GM21528 (cell line): ENCODE data around the gene JDP2.

Experiments
- ATAC-seq: cut with Tn5 transposase; IDR thresholded peaks from one replicate; pipeline ENCODE4 v1.9.1; 2021; ENCODE audit warnings: mild to moderate bottlenecking, moderate library complexity; ENCODE audit not compliant: unreplicated experiment, low FRiP score

Gene JDP2

DNA sequence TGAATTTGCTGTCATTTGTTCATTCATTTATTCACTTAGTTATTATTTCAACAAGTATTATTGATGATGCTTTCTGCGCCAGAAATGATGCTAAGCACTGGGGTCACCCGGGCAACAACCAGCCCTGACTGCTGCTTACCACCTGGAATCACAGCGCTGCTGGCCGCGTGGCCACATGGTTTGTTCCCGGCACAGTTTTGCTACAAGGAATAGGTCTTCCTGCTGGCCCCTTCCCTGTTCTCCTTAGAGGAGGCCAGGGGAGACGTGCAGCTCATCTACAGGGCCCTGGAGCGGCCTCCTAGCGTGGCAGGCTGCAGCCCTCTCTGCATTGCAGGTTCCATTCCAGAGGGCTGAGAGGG lies 7.0 kb downstream of the JDP2 start:
- ATAC-seq: no peak

DNA sequence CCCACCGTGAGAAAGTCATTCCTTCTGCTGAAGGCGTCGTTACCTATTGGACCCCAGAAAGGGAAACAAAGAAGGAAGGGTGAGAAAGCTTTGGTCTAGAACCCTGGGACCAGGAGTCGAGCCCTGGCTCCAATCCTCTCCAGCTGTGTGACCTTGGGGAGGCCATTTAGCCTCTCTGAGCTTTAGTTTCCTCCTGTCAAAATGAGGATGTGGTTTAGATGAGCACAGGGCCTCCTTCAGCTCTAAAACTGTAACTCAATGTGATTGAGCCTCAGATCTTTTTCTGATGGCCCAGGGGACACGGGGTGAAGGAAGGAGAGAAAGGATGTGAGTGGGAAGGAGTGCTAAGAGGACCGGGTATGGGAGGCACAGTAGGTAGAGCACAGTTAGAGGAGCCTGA lies 7.7 kb downstream of the JDP2 start:
- ATAC-seq: no peak

DNA sequence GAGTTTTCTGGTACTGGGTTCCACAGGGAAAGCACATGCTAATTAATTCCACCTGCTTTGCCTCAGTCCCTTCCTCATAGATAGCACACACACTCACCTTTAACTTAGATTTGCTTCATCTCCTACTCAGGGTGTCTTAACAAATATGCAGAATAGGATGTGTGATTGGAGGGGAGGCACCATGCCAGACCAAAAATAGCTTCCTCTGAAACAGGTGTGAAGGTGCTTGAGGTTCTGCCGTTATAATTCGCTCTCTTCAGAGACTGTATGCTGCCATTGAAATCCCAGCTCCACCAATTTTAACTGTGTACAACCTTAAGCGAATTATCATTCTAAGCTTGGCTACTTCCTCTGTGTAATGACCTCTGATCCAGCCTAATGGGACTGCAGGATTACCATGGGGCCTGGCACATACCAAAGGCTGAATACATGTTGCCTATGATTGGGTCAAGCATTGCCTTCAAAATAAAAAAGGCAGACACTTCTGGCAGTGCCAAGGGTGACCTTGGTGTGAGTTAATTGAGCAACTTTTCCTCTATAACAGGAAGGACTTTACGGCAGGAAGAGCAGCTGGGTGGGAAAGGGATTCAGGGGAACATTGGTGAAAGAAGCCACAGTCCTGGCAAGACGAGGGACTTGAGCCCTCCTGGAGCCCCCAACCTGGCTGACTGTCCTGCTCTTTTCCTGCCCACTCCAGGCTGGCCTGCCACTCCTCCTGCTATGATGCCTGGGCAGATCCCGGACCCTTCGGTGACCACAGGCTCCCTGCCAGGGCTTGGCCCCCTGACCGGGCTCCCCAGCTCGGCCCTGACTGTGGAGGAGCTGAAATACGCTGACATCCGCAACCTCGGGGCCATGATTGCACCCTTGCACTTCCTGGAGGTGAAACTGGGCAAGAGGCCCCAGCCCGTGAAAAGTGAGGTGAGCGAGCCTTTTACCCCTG lies 9.7 kb downstream of the JDP2 start:
- ATAC-seq: no peak

DNA sequence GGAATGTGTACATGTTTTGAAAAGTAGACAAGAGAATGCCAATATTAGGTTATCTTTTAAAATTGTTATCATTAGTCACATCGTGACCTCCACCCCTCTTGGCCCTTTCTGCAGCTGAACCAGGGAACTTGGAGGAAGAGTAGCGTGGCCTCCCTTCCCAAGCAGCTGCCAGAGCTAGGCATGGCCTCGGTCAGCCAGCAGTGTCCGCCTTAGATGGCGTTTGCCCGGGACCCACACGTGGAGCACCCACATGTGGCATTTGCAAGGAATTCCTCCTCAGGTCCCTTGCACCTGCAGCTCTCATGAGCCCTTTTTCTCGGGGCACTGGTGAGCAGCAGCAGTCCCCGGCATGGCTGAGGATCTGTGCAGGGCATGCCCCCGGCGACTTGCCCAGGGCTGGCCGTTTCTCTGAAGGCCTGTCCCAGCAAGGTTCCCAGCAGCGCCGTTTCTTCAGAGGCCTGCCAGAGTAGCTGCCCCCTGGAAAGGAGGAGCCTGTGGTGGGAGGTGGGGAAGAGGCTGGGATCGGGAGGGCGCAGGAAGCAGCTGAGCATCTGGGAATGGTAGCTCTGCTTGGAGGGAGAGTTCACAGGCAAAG lies 10.8 kb downstream of the JDP2 start:
- ATAC-seq: no peak

DNA sequence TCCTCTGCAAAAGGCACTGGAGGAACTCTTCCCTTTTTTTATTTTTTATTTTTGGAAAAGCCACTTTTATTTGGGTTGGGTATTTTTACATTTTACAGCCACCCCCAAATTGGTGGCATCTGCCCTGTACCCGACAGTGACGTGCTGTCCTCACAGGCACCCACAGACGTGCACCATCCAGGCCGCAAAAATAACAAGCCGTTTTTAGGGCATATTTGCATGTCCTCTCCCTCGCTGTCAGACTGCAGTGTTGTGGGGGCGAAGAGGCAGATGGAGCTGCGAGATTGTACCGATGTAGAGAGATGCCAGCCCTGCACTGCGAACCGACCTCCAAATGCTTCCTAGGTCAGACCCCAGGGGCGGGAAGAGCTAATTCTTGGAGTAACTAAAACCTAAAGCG lies 12.2 kb downstream of the JDP2 start:
- ATAC-seq: no peak

DNA sequence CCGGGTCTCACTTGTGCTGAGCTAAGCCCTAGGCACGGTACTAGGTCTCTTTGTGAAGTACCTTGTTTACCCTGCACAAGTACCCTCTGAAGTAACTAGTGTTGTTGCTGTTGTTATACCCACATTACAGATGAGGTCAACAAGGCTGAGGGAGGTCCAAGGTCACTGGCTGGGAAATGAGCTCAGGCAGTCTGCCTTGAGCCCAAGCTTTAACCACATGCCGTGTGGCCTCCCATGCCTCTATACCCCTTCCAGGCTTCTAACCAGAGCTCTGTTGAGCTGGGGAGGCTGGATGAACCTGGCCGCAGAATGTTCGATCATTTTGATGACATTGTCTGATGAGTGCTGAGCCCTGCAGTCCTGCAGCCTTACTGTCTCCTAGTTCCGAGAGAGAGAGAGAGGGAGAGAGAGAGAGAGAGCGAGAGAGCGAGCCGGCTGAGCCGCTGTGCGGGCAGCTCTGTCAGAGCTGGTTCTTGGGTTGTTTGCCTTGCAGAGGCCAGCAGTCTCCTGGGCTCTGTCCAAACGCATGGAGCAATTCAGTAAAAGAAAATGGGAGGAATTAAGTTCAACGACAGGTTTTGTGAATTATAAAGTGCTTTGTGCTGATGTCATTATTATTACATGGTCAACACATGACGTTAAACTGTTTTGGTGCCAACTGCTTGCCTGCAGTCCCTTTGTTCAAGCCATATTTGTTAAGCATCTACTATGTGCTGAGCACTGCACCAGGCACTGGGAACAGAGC lies 13.1 kb downstream of the JDP2 start:
- no peak for ATAC-seq

DNA sequence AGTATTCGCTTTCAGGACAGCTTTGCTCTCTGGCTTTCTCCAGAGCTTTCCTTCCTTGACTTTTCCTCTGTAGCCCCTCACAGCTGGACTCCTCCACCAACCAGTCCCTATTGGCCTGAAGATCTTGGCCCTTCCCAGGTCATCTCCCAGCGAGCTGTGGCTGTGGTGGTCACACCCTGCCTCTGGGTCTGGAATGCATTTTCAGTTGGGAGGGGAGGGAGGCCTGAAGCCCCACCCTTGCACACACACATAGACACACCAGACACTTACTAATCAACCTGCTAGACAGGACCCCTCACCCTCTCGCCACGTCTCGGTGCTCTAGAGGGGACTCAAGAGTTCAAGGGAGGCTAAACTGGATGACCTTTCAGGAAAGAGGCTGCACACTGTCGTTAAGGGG lies 13.9 kb downstream of the JDP2 start:
- no peak for ATAC-seq

DNA sequence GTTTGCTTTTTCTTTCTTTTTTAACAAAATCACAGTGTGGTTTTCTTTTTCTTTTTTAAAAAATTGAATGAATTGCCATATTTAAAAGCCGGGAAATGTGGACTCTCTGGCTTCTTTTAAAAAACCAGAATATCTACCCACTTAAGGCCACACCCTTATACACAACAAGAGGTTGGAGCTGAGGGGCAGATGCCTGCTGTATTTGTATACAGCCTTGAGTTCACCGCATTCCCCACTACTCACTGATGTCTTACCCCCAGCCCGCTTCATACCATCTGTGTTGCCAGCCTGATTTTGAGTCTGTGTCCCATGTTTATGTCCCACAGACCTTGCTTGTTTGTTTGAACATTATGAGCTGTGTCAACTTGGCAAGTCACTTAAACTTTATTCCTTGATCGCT lies 14.3 kb downstream of the JDP2 start:
- ATAC-seq: no peak

DNA sequence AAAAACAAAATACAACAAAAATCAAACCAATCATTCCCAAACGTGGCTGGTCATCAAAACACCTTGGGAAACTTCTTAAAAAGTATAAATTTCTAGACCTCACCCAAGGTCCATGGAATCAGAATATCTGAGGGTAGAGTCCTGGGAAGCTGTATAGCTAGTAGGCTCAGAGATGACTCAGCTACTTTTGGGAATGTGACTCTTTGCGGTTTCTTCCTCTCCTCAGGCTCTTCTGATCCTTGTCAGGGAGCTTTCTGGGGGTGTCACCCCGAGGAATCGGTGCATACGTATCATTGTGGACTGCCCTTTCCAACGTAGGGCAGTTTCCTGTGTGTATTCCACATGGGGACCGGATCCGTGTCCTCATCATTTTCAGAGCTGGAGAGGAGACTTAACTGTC lies 14.8 kb downstream of the JDP2 start:
- ATAC-seq: no peak

DNA sequence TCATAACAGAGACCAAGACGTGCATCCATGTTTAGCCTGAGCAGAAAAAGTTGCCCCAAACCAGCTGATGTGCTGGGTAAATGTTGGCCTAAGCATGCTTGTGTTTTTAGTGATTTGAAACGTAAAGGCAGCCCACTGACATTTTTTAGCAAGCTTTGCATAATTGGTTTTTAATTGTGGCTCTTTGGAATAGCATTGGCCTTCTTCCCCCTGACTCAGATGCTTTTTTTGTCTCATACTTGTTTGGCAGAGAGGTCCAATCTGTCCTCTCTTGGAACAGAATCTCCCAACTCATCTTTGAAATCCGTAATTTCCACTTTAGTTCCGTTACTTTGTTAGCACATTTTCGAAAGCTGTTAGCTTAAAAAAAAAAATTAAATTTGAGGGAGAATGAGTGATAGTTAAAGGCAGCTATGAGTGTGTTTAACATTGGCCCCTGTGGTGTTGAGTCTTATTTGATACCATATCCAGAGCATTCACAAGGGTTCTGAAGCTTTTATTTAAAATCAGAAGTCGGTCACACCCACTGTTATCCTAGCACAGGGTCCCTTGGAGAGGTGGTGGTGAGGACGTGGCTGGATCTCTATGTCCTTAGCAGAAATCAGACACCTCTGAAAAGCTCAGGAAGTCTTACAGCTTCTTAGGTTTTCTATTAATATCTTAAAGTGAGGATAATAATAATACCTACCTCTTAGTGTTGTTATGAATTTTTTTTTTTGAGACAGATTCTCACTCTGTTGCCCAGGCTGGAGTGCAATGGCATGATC lies 15.6 kb downstream of the JDP2 start:
- no peak for ATAC-seq

DNA sequence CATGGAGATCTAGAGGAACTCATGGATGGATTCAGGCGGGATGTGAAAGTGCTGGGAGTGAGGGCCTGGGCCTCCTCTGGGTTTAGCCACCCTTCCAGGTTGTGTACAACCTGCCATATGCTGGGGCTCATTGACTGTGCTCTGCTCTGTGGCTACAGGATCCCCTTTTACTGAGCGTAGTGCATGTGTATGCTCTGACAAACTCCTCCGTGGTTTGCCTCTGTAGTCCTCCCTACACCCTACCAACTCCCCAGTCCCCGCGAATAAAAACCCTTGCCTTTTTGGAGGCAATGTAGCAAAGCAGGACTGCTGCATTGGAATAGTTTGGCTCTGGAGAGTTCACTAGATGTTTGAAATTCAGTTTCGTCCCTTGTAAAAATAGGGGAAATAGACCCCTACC lies 17.4 kb downstream of the JDP2 start:
- no peak for ATAC-seq

DNA sequence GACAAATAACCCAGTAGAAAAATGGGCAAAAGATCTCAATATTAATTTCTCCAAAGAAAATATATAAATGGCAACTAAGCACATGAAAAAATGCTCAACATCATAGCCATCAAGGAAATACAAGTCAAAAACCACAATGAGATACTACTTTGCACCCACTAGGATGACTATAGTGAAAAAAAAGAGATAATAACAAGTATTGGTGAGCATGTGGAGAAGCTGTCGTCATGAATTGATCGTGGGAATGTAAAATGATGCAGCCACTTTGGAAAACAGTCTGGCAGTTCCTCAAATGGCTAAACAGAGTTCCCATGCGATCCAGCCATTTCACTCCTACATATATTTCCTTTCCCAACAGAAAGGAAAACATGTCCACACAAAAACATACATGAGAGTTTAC lies 18.1 kb downstream of the JDP2 start:
- no peak for ATAC-seq

DNA sequence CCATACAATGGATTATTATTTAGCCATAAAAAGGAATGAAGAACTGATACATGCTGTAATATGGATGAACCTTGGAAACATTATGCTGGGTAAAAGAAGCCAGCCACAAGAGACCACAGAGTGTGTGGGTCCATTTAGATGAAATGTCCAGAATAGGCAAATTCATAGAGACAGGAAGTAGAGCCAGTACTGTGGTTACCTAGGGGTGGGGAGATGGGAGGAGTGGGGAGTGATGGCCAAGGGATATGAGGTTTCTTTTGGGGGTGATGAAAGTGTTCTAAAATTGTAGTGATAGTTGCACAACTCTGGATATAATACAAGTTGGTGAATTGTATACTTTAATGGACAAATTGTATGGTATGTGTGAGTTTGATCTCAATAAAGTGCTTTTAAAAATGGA lies 18.6 kb downstream of the JDP2 start:
- ATAC-seq: no peak

DNA sequence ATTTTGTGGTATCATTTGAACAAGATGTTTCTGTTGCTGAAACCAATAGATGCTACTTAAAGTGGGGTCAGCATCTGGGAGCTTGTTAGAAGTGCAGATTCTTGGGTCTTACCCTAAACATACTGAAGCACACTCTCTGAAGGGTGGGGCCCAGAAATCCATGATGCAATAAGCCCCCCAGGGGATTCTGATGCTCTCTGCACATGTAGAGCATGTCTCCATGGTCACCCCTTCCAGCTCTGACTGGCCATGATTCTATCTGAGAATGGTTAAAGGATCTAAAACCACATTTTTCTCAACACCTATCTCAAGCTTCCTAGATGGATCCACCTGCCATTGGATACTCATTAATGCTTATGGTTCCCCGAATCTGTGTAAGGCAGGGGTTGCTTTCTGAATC lies 20.4 kb downstream of the JDP2 start:
- no peak for ATAC-seq

DNA sequence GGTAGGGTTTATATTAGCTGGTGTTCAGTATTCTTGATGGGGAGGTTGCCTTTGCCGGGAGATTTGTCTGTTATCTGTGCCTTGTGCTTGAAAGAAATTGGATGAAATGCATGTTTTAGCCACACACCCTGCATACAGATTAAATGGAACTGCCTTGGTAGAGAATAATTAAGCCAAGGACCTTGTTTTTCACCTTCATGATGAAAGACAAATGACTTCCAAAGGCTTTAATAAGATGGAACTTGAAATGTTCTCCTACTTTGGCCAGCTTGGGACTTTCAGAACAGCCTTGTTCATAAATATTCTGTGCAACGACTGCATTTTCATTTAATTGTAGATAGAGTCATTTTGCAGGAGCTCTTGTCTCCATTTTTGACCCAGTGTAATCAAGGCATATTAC lies 21.2 kb downstream of the JDP2 start:
- no peak for ATAC-seq

DNA sequence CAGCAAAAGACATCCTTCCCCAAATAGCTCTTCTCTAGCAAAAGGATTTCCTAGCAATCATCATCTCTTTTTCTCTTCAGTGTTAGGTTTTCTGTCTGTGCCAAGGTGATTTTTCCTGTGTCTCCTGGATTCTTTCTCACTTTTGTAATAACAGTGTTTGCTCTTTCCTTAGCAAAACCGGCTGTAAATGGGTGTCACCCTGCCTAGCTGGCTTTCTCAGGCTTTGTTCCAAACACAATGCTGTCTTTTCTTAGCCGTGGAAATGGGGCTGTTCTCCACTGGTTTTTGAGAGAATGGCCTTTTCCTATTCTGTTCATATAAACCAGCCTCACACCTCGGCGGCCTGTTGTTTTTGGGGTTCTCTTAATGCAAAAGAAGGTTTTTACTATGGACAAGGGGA lies 21.9 kb downstream of the JDP2 start:
- ATAC-seq: no peak

DNA sequence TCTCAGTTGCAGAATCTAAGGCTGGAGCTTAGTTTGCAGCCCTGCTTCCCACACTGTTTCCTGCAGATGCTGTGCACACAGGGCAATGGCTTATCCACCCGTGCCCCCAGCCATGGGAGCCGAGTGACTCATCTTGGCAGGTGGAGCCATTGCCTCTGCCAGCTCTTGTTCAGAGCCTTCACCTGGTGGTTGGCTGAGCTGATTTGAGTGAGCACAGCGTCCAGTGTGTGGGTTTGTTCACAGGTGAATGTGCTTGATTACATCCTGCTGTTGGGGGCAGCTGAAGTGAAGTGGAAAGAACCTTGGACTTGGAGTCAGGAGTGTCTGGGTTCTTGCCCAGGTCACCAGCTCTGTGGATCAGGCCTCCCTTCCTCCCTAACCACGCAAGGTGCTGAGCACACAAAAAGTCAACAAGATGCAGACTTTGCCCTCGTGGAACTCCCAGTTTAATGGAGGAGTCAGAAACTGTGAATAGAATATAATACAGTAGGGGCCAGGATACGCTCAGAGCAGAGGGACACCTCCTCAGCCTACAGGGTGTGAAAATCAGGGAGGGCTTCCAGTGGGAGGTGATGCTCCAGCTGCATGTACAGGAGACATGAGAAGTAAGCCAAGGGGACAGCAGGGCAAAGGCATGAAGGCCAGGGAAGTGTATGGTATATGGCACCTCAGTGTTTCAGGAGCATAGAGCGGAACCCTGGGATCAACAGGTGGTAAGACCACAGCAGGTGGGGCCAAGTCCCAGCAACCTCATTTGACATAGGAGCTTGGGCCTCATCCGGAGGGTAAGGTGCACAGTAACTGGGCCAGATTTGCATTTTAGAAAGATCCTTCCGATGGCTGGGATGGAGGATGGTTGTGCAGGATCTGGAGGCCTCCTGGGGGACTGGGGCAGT lies 22.8 kb downstream of the JDP2 start:
- no peak for ATAC-seq

DNA sequence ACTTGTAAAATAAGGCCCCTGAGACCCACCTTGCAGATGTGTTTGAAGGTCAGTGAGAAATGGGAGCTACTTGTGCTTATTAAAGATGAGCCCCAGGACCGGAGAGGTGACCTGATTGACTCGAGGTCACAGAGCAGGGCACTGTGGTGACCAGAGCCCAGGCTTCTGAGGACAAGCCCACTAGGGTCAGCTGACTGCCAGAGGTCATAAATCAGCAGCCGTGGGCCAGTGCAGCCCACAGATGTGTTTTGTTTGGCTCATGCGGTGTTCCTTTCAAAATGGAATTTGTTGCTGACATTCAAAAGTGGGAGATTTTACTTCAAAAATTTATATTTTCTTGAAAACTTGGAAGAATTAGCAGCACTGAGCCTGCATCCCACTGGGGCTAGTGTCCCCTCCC lies 24.5 kb downstream of the JDP2 start:
- no peak for ATAC-seq

DNA sequence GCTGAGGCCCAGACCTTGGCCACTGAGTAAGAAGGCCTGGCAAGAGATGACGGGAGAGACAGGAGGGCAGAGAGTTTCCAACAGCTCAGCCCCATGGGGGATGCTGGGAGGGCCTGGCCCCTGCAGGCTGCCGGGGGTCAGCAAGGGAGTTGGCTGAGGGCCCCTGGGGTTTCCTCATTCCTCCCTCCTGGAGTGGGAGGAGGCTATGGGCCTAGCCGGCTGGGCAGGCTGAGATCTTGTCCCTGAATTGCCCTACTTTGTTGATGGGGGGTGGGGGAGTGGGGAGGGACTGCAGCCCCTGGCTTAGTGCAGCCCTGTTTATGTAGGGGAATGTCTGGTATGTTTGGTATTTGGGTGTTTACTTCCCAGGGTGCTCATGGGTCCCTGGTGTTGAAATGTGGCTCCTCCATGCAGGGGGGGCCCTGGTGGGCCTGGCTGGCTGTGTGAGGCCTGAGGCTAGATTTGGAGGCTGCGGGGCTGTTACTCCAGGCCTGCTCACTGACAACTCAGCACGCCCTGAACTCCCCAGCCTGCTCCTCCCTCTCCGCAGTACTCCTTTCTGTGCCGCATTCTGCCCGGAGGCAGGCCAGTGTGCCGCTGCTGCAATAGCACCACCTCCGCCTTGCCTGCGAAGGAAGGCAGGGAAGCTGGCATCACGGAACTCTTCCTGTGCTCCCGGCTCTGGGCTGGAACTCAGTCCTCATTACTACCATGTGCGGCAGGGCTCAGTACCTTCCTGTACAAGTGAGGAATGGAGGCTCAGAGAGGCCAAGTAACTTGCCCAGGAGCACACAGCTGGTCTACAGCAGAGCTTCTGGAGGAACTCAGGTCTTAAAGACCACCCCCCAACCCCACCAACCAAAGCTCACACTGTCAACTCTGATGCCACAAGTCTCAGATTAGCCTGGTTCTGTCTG lies 25.3 kb downstream of the JDP2 start:
- no peak for ATAC-seq
